Stimulated activated CD8-positive, alpha-beta memory T cell treated with anti-CD3 and anti-CD28 coated beads, Interleukin-2, amount 100 ng/mL, for 1 hour (primary cell): ENCODE results near the gene ARHGAP31.
"Not testable (repeated sequence)": the region's sequence is repeated elsewhere in the genome, so short reads cannot be mapped to it uniquely, and the experiment has no call there.

ENCODE experiments used
- DNase-seq, 2 donors: peaks; one replicate each; pipeline ENCODE4 v3.0.0-alpha.2; 2020; ENCODE audit warnings: low read depth in 2 of 2

Gene ARHGAP31

DNA sequence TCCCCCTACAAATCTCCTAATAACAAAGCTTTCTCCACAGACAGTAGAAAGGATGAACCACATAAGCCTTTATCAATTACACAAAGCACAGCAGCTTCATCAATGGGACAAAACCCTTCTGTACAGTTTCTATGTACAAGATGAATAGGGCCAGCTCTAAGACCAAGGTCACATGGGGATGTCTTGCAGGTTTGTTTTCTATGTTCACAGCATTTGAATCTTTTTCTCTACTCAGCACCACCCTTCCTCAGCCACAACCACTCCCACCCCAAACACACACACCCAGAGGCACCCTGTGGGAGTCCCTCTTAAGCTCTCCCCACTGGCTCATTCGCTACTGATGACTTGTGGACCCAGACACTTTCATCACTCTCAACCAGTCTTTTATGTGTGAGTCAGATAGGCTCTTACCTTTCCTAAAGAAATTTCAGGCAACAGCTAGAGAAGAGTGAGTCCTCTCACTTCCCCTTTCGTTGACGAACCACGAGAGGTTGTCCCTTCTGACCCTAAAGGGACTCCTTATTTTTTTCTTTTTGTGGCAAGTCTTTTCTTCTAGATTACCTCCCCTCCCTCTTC lies 57.9 kb downstream of the ARHGAP31 start:
- DNase-seq: peak; percentile 6 to 11

GRCh38 chr3:119352863-119353527 lies 58.8 kb downstream of the ARHGAP31 start:
- no peak for DNase-seq

DNA sequence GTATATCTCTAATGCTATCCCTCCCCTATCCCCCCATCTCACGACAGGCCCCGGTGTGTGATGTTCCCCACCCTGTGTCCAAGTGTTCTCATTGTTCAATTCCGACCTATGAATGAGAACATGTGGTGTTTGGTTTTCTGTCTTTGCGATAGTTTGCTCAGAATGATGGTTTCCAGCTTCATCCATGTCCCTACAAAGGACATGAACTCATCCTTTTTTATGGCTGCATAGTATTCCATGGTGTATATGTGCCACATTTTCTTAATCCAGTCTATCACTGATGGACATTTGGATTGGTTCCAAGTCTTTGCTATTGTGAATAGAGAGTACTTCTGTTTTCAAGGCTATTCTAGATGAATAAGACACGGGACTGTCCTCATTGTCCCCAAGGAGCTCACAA lies 61.4 kb downstream of the ARHGAP31 start:
- DNase-seq: not testable (repeated sequence)

GRCh38 chr3:119356646-119357045 lies 62.5 kb downstream of the ARHGAP31 start:
- DNase-seq: no peak

DNA sequence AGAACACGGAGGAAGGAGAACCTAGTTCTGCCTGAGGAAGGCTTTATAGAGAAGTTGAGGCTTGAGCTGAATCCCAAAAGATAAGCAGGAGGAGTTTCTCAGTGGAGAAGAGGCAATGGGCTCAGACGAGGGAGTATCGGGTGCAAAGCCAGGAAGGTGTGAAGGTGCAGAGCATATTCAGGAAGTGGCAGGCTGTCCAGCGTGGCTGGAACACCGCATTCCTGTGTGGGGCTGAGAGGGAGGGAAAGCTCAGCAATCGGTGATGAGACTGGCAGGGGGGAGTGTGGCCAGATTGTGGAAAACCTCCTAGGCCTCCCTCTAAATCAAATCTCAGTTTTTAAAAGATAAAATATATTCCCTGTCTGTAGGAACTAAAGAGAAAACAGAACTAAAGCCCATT lies 63.0 kb downstream of the ARHGAP31 start:
- DNase-seq: no peak

- no peak for DNase-seq
These were observed 65.5 kb downstream of the ARHGAP31 start for GRCh38 chr3:119359476-119360326.

DNA sequence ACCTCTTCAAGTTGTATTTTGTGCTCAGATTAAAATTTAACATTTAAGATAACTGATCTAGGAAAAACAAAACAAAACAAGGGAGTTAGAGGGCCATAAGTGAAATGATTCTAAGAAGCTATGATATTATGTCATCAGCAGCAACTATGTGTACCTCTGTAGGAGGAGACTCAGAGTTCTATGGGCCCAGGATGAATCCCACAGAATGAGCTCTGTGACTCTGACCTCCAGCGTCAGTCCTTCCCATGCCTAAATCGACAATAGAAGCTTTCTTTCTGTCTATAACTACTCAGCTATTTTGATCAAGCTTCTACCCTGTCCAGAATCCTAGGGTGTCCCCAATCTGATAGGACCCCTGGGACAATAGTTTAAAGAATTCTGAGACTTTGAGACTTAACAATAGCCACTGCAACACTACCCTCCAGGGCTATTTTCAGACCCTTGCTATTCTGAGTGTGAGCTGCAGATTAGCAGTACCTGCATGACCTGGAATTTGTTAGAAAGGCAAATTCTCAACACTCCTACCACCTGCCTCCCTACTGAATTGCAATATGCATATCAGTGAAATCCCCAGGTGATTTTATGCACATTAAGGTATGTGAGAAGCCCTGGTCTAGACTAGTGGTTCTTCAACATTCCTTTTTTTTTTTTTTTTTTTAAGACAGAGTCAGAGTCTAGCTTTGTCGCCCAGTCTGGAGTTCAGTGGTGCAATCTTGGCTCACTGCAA lies 66.7 kb downstream of the ARHGAP31 start:
- no peak for DNase-seq

DNA sequence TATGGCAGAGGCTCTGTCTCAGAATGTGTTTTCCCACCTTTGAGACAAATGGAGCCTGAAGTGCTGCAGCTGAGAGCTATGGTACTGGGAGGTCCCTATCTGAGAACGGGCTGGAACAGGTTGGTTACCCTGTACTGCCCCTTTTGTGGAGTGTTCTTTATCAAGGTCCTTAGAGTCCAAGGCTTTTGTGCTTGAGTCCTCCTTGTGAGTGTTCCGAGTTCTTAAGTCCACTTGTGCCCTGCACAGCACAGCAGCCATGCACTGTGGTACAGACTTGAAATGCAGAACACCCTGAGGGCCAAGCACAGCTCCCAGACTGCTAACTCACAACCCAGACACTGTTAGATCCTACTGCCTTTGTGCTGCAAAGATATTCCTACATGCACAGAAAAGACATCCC lies 67.8 kb downstream of the ARHGAP31 start:
- no peak for DNase-seq

GRCh38 chr3:119362940-119363725 lies 69.0 kb downstream of the ARHGAP31 start:
- no peak for DNase-seq

DNA sequence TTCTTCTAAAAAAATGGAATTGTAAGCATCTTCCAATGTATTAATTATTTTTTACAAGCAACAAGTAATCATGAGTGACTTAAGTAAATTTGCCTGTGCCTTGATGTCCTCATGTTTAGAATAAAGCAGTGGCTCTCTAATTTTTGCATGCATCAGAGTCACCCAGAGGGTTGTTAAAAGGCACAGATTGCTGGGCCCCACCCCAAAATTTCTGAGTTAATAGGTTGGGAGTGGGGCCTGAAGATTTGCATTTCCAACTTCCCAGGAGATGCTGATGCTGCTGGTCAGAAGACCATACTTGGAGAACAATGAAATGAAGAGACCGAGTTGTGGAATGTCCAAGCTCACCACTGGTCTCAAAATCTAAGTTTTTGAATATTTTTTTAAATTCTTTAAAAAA lies 70.2 kb downstream of the ARHGAP31 start:
- no peak for DNase-seq

DNA sequence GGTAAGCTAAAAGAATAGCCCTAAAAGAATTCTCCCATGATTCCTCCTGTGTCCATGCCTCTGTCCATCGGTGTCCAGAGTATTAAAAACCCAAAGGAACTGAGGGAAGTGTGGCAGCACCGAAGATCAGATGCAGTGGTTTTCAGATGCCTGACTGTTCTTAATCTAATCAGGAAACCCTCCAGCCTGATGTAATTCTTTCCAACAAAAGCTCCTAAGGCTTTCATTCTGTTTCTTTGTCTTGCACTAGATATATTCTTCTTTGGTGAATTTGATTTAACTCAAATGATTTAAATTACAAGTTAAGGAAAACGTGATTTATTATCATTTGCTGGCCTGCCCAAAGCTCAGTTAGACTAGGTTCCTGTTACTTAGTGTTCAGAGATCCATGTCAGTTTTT lies 71.2 kb downstream of the ARHGAP31 start:
- no peak for DNase-seq

GRCh38 chr3:119367000-119367399 lies 72.8 kb downstream of the ARHGAP31 start:
- no peak for DNase-seq

DNA sequence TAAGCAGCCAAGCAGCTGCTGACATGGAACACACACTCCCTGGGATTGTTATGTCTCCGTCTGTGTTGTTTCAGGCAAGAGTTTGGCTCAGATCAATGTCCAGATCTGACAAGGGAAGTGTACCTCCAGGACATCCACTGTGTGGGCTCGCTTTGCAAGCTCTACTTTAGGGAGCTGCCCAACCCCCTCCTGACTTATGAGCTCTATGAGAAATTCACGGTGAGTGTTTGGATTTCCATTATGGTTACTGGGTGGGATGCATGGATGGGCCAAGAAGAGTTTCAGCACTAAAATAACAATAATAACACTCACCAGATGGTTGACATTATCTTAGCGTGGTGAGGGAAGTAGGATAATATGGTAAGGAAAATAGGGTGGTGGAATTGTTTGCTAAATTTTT lies 74.1 kb downstream of the ARHGAP31 start:
- DNase-seq: no peak

- not testable (repeated sequence) for DNase-seq
These were observed 77.6 kb downstream of the ARHGAP31 start for GRCh38 chr3:119371786-119372185.

DNA sequence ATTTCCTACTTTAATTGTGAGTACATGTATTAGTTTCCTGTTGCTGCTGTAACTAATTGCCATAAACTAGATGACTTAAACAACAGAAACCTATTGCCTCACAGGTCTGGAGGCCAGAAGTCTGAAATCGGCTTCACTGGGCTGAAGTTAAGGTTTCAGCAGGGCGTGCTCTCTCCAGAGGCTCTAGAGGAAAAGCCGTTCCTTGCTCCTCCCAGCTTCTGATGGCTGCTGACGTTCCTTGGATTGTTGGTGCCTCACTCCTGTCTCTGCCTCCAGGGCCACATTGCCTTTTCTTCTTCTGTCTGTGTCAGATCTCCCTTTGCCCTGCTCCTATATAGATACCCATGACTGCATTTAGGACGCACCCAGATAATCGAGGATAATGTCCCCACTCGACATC lies 80.9 kb downstream of the ARHGAP31 start:
- DNase-seq: no peak

DNA sequence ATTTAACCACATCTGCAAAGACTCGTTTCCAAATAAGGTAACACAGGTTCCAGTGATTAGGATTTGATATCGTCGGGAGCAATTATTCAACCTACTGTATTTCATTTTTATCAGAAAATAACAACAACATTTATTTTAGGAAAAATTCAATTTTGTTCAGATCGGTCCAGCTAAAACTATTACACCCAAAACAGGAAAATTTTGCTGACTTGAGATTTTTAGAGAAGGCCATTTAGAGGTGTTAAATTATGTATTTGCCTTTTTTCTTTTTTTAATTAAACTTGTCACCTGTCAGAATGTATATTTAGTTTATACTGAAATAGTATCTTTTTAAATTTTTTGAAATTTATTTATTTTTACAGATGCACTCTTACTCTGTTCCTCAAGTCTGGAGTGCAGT lies 81.3 kb downstream of the ARHGAP31 start:
- DNase-seq: no peak

DNA sequence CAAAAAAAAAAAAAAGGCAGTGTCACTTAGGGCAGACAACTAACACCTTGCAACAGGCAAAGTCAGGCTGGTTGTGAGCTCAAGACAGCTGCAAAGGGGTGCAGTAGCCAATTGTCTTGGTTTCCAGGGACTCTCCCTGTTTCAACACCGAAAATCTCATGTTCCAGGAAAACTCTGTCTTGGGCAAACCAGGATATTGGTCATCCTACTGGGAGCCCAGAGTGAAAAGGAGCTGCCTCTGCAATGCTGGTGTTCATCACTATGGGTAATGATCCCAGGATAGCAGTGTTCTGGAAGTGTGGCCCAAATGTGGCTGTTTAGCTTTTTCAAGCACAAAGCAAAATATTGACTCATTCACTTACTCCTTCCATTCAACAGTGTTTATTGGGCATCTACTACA lies 82.6 kb downstream of the ARHGAP31 start:
- no peak for DNase-seq

DNA sequence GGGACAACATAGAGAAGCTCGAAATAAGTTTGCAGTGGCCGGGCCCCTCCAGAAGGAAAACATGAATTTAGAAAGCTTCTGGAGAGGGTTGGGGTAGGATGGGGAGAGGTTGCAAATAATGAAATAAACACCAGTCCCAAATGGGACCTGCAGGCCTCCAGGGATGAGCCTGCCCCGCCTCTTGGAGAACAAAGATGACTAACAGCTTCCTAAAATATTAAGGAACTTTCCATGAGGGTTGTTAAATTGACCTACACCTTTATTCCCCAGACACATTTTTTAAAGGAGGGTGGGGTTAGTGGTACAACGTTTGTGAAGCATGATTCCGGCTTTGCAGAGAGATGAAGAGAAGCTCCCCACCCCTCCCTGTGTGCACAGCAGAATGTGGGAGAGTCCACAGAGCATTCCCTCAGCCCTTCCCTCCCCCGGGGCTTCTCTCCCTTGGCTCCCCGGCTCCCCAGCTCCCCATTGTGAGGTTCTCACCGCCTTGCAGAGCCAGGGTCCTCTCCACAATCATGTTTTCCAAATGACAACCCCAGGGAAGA lies 84.1 kb downstream of the ARHGAP31 start:
- DNase-seq: no peak

DNA sequence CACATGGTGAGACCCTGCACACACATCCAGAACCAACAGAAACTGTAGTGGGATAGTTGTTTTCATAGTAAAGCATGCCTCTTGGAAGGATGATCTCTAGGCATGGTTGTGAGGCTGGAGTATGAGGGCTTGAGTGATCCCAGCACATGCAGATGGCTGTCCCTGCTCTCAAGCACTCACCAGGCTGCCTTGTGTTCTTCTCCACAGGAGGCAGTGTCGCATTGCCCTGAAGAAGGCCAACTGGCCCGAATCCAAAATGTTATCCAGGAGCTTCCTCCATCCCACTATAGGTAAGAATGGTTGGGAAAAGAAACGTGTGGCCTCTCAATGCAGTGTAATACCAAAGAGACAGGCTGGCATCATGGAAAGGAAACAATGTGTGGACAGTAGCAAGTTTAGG lies 86.5 kb downstream of the ARHGAP31 start:
- no peak for DNase-seq

GRCh38 chr3:119382134-119382533 lies 88.0 kb downstream of the ARHGAP31 start:
- DNase-seq: no peak

- no peak for DNase-seq
These were observed 94.4 kb downstream of the ARHGAP31 start for GRCh38 chr3:119388577-119388976.
